RWPE2 (cell line): ENCODE results near the gene AMMECR1L.
"Not testable (repeated sequence)": the region's sequence is repeated elsewhere in the genome, so short reads cannot be mapped to it uniquely, and the experiment has no call there.

Source experiments
- ATAC-seq: fragments of 200-7000 bp; cut with Tn5 transposase; 3 replicates; pipeline ENCODE4 v1.9.1; 2021; ENCODE audit warnings: low read depth
- DNase-seq: peaks from one replicate; pipeline ENCODE4 v3.0.0-alpha.2; 2020; ENCODE audit warnings: low spot score
- H3K27ac ChIP-seq: fragments of 450-650 bp; 2 replicates; pipeline ENCODE4 v1.5.1; 2017; ENCODE audit warnings: mild to moderate bottlenecking; ENCODE audit not compliant: poor library complexity, severe bottlenecking
- H3K27me3 ChIP-seq: fragments of 250-450 bp; sonication (Bioruptor Pico); 2 replicates; pipeline ENCODE4 v1.5.1; 2021; ENCODE audit warnings: mild to moderate bottlenecking, moderate library complexity; ENCODE audit not compliant: insufficient read depth, poor library complexity, severe bottlenecking
- H3K36me3 ChIP-seq: fragments of 250-450 bp; sonication (Bioruptor Pico); 2 replicates; pipeline ENCODE4 v1.5.1; 2020; ENCODE audit warnings: low read depth, mild to moderate bottlenecking, moderate library complexity
- H3K4me1 ChIP-seq: fragments of 250-450 bp; sonication (Bioruptor Pico); 2 replicates; pipeline ENCODE4 v1.5.1; 2021; ENCODE audit warnings: mild to moderate bottlenecking, moderate library complexity; ENCODE audit not compliant: insufficient read depth, poor library complexity, severe bottlenecking
- H3K4me3 ChIP-seq: fragments of 250-450 bp; sonication (Bioruptor Pico); 2 replicates; pipeline ENCODE4 v1.5.1; 2021; ENCODE audit warnings: mild to moderate bottlenecking, moderate library complexity; ENCODE audit not compliant: severe bottlenecking
- H3K9me3 ChIP-seq: fragments of 250-450 bp; sonication (Bioruptor Pico); 2 replicates; pipeline ENCODE4 v1.5.1; 2021; ENCODE audit warnings: mild to moderate bottlenecking, moderate library complexity; ENCODE audit not compliant: severe bottlenecking
- TF ChIP-seq, protein P1 (sequence below): fragments of 450-650 bp; IDR thresholded peaks from one replicate; pipeline ENCODE4 v1.5.1; 2017; ENCODE audit warnings: mild to moderate bottlenecking, moderate library complexity; ENCODE audit not compliant: poor library complexity, severe bottlenecking

The AMMECR1L gene

DNA sequence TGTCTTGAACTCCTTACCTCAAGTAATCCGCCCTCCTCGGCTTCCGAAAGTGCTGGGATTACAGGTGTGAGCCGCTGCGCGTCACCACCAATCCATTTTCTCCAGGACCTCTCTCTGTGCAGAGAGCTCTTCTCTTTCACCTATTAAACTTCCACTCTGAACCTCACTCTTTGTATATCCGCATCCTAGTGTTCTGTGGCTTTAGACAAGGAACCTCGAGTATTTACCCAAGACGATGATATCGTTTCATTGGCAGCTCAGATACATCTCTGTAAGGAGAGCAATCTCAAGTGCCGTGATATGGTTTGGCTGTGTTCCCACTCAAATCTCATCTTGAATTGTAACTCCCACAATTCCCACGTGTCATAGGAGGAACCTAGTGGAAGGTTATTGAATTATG is 59.7 kb downstream of the AMMECR1L start:
- DNase-seq (no peak), ATAC-seq (no peak)
- Histone ChIP-seq H3K27ac (no peak overlapping the region), H3K9me3 (no peaks in the 10 kb centered on the region), H3K4me1 (peaks cover 6% of the 10 kb centered on the region), H3K36me3 (no peaks in the 10 kb centered on the region), H3K4me3 (no peak overlapping the region), H3K27me3 (no peaks in the 10 kb centered on the region)
- TF ChIP-seq, protein P1, sequence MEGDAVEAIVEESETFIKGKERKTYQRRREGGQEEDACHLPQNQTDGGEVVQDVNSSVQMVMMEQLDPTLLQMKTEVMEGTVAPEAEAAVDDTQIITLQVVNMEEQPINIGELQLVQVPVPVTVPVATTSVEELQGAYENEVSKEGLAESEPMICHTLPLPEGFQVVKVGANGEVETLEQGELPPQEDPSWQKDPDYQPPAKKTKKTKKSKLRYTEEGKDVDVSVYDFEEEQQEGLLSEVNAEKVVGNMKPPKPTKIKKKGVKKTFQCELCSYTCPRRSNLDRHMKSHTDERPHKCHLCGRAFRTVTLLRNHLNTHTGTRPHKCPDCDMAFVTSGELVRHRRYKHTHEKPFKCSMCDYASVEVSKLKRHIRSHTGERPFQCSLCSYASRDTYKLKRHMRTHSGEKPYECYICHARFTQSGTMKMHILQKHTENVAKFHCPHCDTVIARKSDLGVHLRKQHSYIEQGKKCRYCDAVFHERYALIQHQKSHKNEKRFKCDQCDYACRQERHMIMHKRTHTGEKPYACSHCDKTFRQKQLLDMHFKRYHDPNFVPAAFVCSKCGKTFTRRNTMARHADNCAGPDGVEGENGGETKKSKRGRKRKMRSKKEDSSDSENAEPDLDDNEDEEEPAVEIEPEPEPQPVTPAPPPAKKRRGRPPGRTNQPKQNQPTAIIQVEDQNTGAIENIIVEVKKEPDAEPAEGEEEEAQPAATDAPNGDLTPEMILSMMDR, result no peak

DNA sequence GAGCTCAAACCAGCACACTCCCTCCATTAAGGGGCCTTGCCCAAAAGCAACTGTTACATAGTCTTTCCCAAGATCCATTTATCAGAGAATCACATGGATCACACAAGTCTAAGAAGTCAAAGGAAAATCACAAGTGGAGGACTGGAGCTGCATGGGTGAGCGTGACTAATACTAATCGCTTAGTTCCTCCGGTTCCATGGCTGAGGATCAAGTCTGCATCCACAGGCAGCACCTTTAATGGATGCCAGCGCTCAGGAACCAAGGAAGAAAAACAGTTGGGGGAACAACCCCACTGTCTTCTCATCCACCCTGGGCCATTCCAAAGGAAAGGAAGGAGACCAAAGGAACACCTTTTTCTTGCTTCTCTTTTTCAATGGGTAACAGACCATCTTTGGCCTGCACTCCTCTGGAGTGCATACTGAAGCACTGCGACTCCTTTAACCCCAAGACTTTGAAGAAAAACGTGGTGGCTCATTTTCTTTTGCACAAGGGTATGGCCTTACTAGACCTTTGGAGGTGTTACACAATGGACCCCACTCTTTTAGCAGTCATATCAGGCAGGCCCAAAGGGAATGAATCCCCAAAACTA is 65.6 kb downstream of the AMMECR1L start:
- Histone ChIP-seq H3K36me3 (no peaks in the 10 kb centered on the region), H3K9me3 (peaks cover 8% of the 10 kb centered on the region), H3K27me3 (no peaks in the 10 kb centered on the region), H3K4me1 (no peaks in the 10 kb centered on the region), H3K27ac (no peak overlapping the region), H3K4me3 (no peak overlapping the region)
- TF ChIP-seq, protein P1, result no peak
- no peak for ATAC-seq
- no peak for DNase-seq

DNA sequence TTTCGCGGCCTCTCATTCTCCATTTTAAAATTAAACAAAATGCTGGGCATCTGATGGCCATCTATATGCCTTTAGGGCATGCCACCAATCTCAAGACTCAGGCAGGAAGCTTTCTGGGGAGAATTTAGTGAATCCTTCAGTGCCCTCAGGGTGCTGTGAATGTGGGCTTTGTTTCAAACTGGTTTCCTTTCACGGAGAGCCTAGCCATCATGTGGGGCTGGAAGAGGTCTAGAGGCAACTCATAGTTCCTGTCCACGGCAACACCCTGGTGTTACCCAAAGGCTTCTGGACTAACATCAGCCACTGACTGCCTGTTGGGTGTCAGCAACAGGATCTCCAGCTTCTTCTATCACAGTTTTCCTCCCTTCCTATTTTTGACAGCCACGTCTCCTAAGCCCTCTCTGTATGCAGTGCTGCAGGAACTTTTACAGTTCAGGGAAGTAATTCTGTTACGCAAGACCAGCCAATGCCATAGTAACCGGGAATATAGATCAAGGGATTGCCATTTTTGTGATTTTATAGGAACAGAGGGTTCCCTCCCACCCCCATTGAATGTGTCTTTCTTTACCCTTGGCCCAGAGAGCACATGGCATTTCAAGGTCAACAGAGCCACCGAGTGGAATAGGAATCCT is 66.8 kb downstream of the AMMECR1L start:
- no peak overlapping the region for H3K27ac ChIP-seq
- H3K9me3 ChIP-seq, result peaks cover 8% of the 10 kb centered on the region
- H3K4me1 ChIP-seq, result no peaks in the 10 kb centered on the region
- DNase-seq (no peak), ATAC-seq (no peak)
- TF ChIP-seq, protein P1, result no peak
- no peaks in the 10 kb centered on the region for H3K36me3 ChIP-seq
- H3K4me3 ChIP-seq, result no peak overlapping the region
- no peaks in the 10 kb centered on the region for H3K27me3 ChIP-seq

DNA sequence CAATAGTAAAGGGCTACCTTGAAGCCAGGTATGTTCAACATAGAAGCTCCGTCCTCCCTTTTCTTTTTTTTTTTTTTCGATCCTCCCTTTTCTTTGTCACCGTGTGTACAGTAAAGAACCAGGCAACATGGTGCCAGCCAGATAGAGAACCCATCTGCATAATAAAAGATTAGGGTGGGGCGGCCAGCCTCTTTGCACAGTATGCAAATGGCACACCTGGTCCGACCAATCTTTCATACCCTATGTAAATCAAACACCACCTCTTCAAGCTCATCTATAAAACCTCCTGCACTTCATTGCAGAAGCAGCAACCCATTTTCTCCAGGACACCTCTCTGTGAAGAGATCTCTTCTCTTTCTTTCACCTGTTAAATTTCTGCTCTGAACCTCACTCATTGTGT is 67.5 kb downstream of the AMMECR1L start:
- Histone ChIP-seq H3K27me3 (no peaks in the 10 kb centered on the region), H3K4me1 (no peaks in the 10 kb centered on the region), H3K36me3 (no peaks in the 10 kb centered on the region), H3K27ac (no peak overlapping the region), H3K4me3 (no peak overlapping the region), H3K9me3 (peaks cover 8% of the 10 kb centered on the region)
- DNase-seq, result no peak
- TF ChIP-seq, protein P1, result no peak
- ATAC-seq, result no peak

DNA sequence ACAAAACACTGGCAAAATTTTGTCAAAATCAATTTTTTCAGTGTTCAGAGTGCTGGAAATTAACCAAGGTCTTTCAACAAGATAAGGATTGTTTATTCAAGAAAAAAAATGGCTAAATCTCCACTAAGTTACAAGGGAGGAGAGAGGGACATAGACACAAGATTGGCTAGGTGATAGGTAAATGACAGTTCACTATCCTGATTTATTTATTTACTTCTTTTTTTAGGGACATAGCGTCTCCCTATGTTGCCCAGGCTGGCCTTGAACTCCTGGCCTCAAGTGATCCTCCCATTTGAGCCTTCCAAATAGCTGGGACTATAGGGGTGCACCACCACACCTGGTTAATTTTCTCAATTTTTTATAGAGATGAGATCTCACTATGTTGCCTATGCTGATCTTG is 71.1 kb downstream of the AMMECR1L start:
- ATAC-seq (no peak), DNase-seq (no peak)
- 0 out of 2 replicates have a peak, but pooled peaks cover 2% of the 10 kb centered on the region for H3K36me3 ChIP-seq
- no peaks in the 10 kb centered on the region for H3K4me1 ChIP-seq
- no peak overlapping the region for H3K4me3 ChIP-seq
- TF ChIP-seq, protein P1, result no peak
- no peaks in the 10 kb centered on the region for H3K9me3 ChIP-seq
- no peaks in the 10 kb centered on the region for H3K27me3 ChIP-seq
- H3K27ac ChIP-seq, result no peak overlapping the region

DNA sequence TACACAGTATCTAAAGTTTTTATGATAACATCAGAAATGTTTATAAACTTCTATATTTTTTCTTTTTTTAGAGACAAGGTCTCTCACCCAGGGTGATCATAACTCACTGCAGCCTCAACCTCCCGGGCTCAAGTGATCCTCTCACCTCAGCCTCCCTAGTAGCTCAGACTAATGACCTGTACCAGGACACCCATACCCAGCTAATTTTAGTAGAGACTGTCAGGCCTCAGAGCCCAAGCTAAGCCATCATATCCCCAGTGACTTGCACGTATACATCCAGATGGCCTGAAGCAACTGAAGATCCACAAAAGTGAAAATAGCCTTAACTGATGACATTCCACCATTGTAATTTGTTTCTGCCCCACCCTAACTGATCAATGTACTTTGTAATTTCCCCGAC is 73.3 kb downstream of the AMMECR1L start:
- DNase-seq, H3K9me3 ChIP-seq, H3K27me3 ChIP-seq, ATAC-seq, H3K4me1 ChIP-seq, H3K36me3 ChIP-seq, H3K4me3 ChIP-seq, H3K27ac ChIP-seq: not testable (repeated sequence)
